Measurements from ENCODE around the gene SMOC2. TPM values are rescaled to one million over a fixed set of nuclear protein-coding genes. Genes with fewer than 3 reads are reported as not detected.

SMOC2 gene
- polyA plus RNA-seq, 3 donors: not detected

DNA sequence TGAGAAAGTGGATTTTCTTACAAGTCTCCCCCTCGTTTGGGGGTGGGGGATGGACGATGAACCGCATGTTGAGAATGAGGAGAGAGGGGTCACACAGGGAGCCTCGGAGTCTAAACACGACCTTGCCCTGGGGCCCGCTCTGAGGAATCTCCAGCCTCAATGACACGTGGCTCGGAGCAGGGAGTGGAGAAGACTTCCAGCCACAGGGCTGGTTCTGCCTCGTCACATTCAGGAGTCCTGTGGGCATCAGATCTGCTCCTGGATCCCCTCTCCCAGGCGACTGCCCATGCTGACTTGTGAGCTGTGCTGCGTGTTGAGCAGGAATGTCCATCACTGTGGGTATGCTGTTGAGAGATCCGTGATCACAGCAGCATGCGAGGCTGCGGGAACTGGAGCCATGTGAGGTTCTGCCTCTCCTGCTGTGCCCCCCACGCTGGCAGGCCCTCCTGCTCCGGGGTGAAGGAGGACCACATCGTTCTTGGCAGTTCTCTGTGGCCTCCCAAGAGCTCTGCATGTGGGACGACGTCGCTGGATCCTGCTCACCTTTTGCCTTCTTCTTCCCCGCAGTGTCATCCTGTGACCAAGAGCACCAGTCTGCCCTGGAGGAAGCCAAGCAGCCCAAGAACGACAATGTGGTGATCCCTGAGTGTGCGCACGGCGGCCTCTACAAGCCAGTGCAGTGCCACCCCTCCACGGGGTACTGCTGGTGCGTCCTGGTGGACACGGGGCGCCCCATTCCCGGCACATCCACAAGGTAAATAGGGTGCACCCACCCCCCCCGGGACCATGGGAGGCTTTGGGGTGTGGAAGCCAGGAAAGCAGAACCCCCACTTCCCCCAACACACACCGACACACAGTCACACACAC, 157.5 kb downstream of the SMOC2 start:
- Histone ChIP-seq H3K27me3 (ENCODE audit: control insufficient read depth in 2 of 2, insufficient read depth in 2 of 2, low read length in 2 of 2) (no peaks in the 10 kb centered on the region), H3K4me3 (replicated peaks in 1 of 3; ENCODE audit: low read depth in 2 of 3, low read length in 3 of 3) (no peak overlapping the region), H3K4me1 (ENCODE audit: control insufficient read depth in 1 of 2, insufficient read depth in 2 of 2, low read length in 2 of 2) (no peaks in the 10 kb centered on the region), H2AFZ (ENCODE audit: insufficient read depth, low read depth, low read length, poor library complexity, severe bottlenecking) (no peak overlapping the region), H3K4me2 (replicated peaks; ENCODE audit: extremely low read depth, low read length, poor library complexity, severe bottlenecking) (no peak overlapping the region), H3K9me3 (replicated peaks in 1 of 2; ENCODE audit: control insufficient read depth in 1 of 2, insufficient read depth in 1 of 2, low read length in 2 of 2) (peaks cover 29 to 53% of the 10 kb centered on the region in 2 donors), H3K27ac (ENCODE audit: low read depth in 1 of 2, low read length in 2 of 2) (no peak overlapping the region), H3K9ac (ENCODE audit: insufficient read depth, low read length, poor library complexity, severe bottlenecking) (no peak overlapping the region), H3K79me2 (ENCODE audit: insufficient read depth, low read length) (no peaks in the 10 kb centered on the region), H3K36me3 (replicated peaks in 1 of 2; ENCODE audit: control insufficient read depth in 1 of 2, insufficient read depth in 2 of 2, low read length in 2 of 2) (no peaks in the 10 kb centered on the region), H4K20me1 (ENCODE audit: insufficient read depth, low read length) (no peaks in the 10 kb centered on the region)
- Mint-ChIP-seq H3K4me3 (no peak overlapping the region), H3K9me3 (peaks cover 13 to 47% (median 22%) of the 10 kb centered on the region in 7 donors), H3K4me1 (no peaks in the 10 kb centered on the region), H3K36me3 (no peaks in the 10 kb centered on the region), H3K27ac (no peak overlapping the region), H3K27me3 (ENCODE audit: low read depth in 3 of 3) (peaks cover 0 to 6% (median 5%) of the 10 kb centered on the region in 3 donors)
- 89% methylated on average over 26 of the region's 32 CpGs for WGBS (ENCODE audit: insufficient coverage)
- TF ChIP-seq, protein P1, sequence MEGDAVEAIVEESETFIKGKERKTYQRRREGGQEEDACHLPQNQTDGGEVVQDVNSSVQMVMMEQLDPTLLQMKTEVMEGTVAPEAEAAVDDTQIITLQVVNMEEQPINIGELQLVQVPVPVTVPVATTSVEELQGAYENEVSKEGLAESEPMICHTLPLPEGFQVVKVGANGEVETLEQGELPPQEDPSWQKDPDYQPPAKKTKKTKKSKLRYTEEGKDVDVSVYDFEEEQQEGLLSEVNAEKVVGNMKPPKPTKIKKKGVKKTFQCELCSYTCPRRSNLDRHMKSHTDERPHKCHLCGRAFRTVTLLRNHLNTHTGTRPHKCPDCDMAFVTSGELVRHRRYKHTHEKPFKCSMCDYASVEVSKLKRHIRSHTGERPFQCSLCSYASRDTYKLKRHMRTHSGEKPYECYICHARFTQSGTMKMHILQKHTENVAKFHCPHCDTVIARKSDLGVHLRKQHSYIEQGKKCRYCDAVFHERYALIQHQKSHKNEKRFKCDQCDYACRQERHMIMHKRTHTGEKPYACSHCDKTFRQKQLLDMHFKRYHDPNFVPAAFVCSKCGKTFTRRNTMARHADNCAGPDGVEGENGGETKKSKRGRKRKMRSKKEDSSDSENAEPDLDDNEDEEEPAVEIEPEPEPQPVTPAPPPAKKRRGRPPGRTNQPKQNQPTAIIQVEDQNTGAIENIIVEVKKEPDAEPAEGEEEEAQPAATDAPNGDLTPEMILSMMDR (IDR thresholded peaks at IDR 0.05): no peak
- no peak for DNase-seq
- intact Hi-C loops (cut with micrococcal nuclease): no loop called here

DNA sequence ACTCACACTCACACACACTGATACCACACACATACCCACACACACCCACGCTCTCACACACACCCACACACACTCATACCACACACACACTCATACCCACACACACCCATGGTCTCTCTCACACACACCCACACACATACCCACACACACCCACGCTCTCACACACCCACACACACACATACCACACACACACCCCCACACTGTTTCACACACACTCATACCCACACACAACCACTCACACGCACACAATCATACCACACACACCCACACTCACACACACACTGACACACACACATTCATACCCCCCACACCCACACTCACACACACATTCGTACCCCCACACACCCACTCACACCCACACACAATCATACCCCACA, 158.1 kb downstream of the SMOC2 start:
- H3K36me3 Mint-ChIP-seq: no peaks in the 10 kb centered on the region
- intact Hi-C loops (cut with micrococcal nuclease): no loop called here
- H3K9me3 Mint-ChIP-seq: peaks cover 13 to 52% (median 22%) of the 10 kb centered on the region in 7 donors
- H3K27me3 Mint-ChIP-seq (ENCODE audit: low read depth in 3 of 3): peaks cover 0 to 6% (median 5%) of the 10 kb centered on the region in 3 donors
- Histone ChIP-seq H3K4me2 (replicated peaks; ENCODE audit: extremely low read depth, low read length, poor library complexity, severe bottlenecking) (no peak overlapping the region), H3K27me3 (ENCODE audit: control insufficient read depth in 2 of 2, insufficient read depth in 2 of 2, low read length in 2 of 2) (no peaks in the 10 kb centered on the region), H3K9me3 (replicated peaks in 1 of 2; ENCODE audit: control insufficient read depth in 1 of 2, insufficient read depth in 1 of 2, low read length in 2 of 2) (peaks cover 29 to 53% of the 10 kb centered on the region in 2 donors), H3K79me2 (ENCODE audit: insufficient read depth, low read length) (no peaks in the 10 kb centered on the region), H4K20me1 (ENCODE audit: insufficient read depth, low read length) (no peaks in the 10 kb centered on the region), H3K9ac (ENCODE audit: insufficient read depth, low read length, poor library complexity, severe bottlenecking) (no peak overlapping the region), H3K4me1 (ENCODE audit: control insufficient read depth in 1 of 2, insufficient read depth in 2 of 2, low read length in 2 of 2) (no peaks in the 10 kb centered on the region), H3K36me3 (replicated peaks in 1 of 2; ENCODE audit: control insufficient read depth in 1 of 2, insufficient read depth in 2 of 2, low read length in 2 of 2) (no peaks in the 10 kb centered on the region), H3K4me3 (replicated peaks in 1 of 3; ENCODE audit: low read depth in 2 of 3, low read length in 3 of 3) (no peak overlapping the region), H3K27ac (ENCODE audit: low read depth in 1 of 2, low read length in 2 of 2) (no peak overlapping the region), H2AFZ (ENCODE audit: insufficient read depth, low read depth, low read length, poor library complexity, severe bottlenecking) (no peak overlapping the region)
- no peaks in the 10 kb centered on the region for H3K4me1 Mint-ChIP-seq
- H3K4me3 Mint-ChIP-seq: no peak overlapping the region
- DNase-seq: no peak
- no peak overlapping the region for H3K27ac Mint-ChIP-seq
- WGBS (ENCODE audit: insufficient coverage): 98% methylated on average over 4 of the region's 4 CpGs
- TF ChIP-seq, protein P1 (IDR thresholded peaks at IDR 0.05): no peak

Measured in CD14-positive monocyte (primary cell).